RWPE2 (cell line): Measurements from ENCODE around the gene ASIP.

Experiments
- ATAC-seq: fragments of 200-7000 bp; cut with Tn5 transposase; 3 replicates; pipeline ENCODE4 v1.9.1; 2021; ENCODE audit warnings: low read depth
- DNase-seq: peaks from one replicate; pipeline ENCODE4 v3.0.0-alpha.2; 2020; ENCODE audit warnings: low spot score
- H3K27ac ChIP-seq: fragments of 450-650 bp; 2 replicates; pipeline ENCODE4 v1.5.1; 2017; ENCODE audit warnings: mild to moderate bottlenecking; ENCODE audit not compliant: poor library complexity, severe bottlenecking
- H3K27me3 ChIP-seq: fragments of 250-450 bp; sonication (Bioruptor Pico); 2 replicates; pipeline ENCODE4 v1.5.1; 2021; ENCODE audit warnings: mild to moderate bottlenecking, moderate library complexity; ENCODE audit not compliant: insufficient read depth, poor library complexity, severe bottlenecking
- H3K36me3 ChIP-seq: fragments of 250-450 bp; sonication (Bioruptor Pico); 2 replicates; pipeline ENCODE4 v1.5.1; 2020; ENCODE audit warnings: low read depth, mild to moderate bottlenecking, moderate library complexity
- H3K4me1 ChIP-seq: fragments of 250-450 bp; sonication (Bioruptor Pico); 2 replicates; pipeline ENCODE4 v1.5.1; 2021; ENCODE audit warnings: mild to moderate bottlenecking, moderate library complexity; ENCODE audit not compliant: insufficient read depth, poor library complexity, severe bottlenecking
- H3K4me3 ChIP-seq: fragments of 250-450 bp; sonication (Bioruptor Pico); 2 replicates; pipeline ENCODE4 v1.5.1; 2021; ENCODE audit warnings: mild to moderate bottlenecking, moderate library complexity; ENCODE audit not compliant: severe bottlenecking
- H3K9me3 ChIP-seq: fragments of 250-450 bp; sonication (Bioruptor Pico); 2 replicates; pipeline ENCODE4 v1.5.1; 2021; ENCODE audit warnings: mild to moderate bottlenecking, moderate library complexity; ENCODE audit not compliant: severe bottlenecking
- TF ChIP-seq, protein P1 (sequence below): fragments of 450-650 bp; IDR thresholded peaks from one replicate; pipeline ENCODE4 v1.5.1; 2017; ENCODE audit warnings: mild to moderate bottlenecking, moderate library complexity; ENCODE audit not compliant: poor library complexity, severe bottlenecking

The ASIP gene

DNA sequence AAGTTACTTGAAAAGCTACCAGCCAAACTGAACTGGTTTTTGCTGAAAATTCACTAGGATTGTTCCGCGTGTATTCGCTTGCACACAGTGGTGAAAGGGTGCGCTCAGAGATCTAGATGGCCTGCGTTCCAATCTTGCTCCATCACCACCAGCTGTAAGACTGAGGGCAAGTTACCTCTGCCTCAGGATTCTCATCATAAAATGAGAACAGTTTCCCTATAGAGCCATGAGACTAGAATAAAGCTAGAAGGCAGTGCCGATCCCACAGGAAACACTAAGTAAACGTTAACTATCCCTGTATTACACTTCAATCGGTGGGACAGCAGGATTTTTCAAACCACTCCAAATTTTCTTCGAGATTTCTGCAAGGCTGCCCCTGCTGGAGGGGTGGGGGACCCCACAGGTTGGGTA, 61.1 kb downstream of the ASIP start:
- peak; percentile 0; the same call in 2 of the 3 replicates for ATAC-seq
- DNase-seq, result no peak
- H3K27ac ChIP-seq, result peak overlapping the region; percentile 70

GRCh38 chr20:34302723-34303533, 61.7 kb downstream of the ASIP start, which contains the start of gene AHCY:
AHCY (minus strand) TSS chr20:34303355; CDS start chr20:34303270, 85 bp downstream.
- ATAC-seq, result peak; percentile 91
- peak within 1 kb of the TSS; percentile 69 for H3K4me3 ChIP-seq
- peaks cover 38% of the 10 kb centered on the region for H3K36me3 ChIP-seq
- peak; percentile 100 for DNase-seq
- H3K4me1 ChIP-seq, result peaks cover 26% of the 10 kb centered on the region
- TF ChIP-seq, protein P1, sequence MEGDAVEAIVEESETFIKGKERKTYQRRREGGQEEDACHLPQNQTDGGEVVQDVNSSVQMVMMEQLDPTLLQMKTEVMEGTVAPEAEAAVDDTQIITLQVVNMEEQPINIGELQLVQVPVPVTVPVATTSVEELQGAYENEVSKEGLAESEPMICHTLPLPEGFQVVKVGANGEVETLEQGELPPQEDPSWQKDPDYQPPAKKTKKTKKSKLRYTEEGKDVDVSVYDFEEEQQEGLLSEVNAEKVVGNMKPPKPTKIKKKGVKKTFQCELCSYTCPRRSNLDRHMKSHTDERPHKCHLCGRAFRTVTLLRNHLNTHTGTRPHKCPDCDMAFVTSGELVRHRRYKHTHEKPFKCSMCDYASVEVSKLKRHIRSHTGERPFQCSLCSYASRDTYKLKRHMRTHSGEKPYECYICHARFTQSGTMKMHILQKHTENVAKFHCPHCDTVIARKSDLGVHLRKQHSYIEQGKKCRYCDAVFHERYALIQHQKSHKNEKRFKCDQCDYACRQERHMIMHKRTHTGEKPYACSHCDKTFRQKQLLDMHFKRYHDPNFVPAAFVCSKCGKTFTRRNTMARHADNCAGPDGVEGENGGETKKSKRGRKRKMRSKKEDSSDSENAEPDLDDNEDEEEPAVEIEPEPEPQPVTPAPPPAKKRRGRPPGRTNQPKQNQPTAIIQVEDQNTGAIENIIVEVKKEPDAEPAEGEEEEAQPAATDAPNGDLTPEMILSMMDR, result peak; percentile 8
- no peaks in the 10 kb centered on the region for H3K27me3 ChIP-seq
- H3K9me3 ChIP-seq, result no peaks in the 10 kb centered on the region
- peak within 1 kb of the TSS; percentile 70 for H3K27ac ChIP-seq

More for the DNA sequence above, 61.1 kb downstream of the ASIP start:
- Histone ChIP-seq H3K36me3 (peaks cover 44% of the 10 kb centered on the region), H3K4me1 (peaks cover 26% of the 10 kb centered on the region), H3K9me3 (no peaks in the 10 kb centered on the region), H3K27me3 (no peaks in the 10 kb centered on the region), H3K4me3 (peak overlapping the region; percentile 69)
- TF ChIP-seq, protein P1, result peak; percentile 24

DNA sequence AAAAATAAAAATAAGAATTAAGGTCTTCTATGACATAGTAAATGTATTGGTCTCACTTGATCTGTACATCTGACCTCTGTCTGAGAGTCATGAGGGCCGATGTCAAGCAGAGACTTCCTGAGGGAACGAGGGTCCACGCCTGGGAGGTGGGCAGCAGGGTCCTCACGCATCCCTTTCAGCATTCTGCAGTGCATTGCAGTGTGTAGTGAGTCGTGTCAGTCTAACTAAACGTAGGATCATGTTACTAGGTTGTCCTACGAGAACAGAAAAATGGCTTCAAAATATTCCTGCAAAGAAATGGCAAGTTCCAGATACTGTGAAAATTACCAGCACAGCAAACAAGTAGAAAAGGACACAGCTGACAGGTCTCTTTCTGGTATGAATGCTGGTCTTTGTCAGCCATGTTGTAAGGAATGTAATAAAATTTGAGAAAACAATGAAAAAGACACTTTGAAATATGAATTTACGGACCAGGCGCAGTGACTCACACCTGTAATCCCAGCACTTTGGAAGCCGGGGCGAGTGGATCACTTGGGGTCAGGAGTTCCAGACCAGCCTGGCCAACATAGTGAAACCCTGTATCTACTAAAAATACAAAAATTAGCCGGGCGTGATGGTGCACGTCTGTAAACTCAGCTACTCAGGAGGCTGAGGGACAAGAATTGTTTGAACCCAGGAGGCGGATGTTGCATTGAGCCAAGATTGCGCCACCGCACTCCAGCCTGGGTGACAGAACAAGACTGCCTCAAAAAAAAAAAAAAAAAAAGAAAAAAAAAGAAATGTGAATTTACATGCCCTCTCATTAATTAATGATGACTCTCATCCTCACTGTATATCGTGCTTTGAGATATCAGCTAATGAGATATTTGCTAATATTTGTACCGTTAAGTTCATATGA, 64.4 kb downstream of the ASIP start:
- DNase-seq, result no peak

DNA sequence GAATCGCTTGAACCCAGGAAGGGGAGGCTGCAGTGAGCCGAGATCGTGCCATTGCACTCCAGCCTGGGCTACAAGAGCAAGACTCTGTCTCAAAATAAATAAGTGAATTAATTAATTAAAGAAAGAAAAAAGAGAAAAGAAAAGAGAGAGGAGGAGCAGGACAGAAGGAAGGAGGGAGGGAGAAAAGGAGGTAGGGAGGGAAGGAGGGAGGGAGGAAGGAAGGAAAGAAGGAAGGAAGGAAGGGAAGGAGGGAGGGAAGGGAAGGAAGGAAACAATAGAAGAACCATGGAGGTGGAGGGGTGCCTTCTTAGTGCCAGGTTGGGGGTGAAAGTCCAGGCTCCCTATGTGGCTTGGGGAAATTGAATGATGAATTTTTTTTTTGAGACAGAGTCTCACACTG, 68.5 kb downstream of the ASIP start:
- no peak for DNase-seq
- no peak for ATAC-seq

More for the DNA sequence above, 64.4 kb downstream of the ASIP start:
- H3K36me3 ChIP-seq, result peaks cover 18% of the 10 kb centered on the region
- TF ChIP-seq, protein P1, result no peak
- no peaks in the 10 kb centered on the region for H3K27me3 ChIP-seq
- no peak for ATAC-seq
- peak overlapping the region; percentile 20 for H3K27ac ChIP-seq
- no peak overlapping the region for H3K4me3 ChIP-seq
- peaks cover 21% of the 10 kb centered on the region for H3K4me1 ChIP-seq
- no peaks in the 10 kb centered on the region for H3K9me3 ChIP-seq

More for the DNA sequence above, 68.5 kb downstream of the ASIP start:
- H3K9me3 ChIP-seq, result no peaks in the 10 kb centered on the region
- H3K4me1 ChIP-seq, result peaks cover 12% of the 10 kb centered on the region
- H3K4me3 ChIP-seq, result no peak overlapping the region
- no peaks in the 10 kb centered on the region for H3K36me3 ChIP-seq
- no peak overlapping the region for H3K27ac ChIP-seq
- H3K27me3 ChIP-seq, result no peaks in the 10 kb centered on the region
- TF ChIP-seq, protein P1, result no peak
